Activated naive CD4-positive, alpha-beta T cell treated with anti-CD3 and anti-CD28 coated beads, Interleukin-2, amount 50 U/mL, for 24 hours (primary cell): ENCODE data around the gene FMO1.
"Not testable (repeated sequence)": the region's sequence is repeated elsewhere in the genome, so short reads cannot be mapped to it uniquely, and the experiment has no call there.

ENCODE experiments used
- H3K27ac Mint-ChIP-seq: one replicate; pipeline ENCODE4 v1.8.0; 2021; ENCODE audit warnings: mild to moderate bottlenecking, mixed read lengths
- H3K27me3 Mint-ChIP-seq: one replicate; pipeline ENCODE4 v1.8.0; 2021; ENCODE audit warnings: mixed read lengths
- H3K36me3 Mint-ChIP-seq: one replicate; pipeline ENCODE4 v1.8.0; 2021; ENCODE audit warnings: mixed read lengths
- H3K4me1 Mint-ChIP-seq: one replicate; pipeline ENCODE4 v1.8.0; 2021; ENCODE audit warnings: mixed read lengths
- H3K4me3 Mint-ChIP-seq: one replicate; pipeline ENCODE4 v1.8.0; 2021; ENCODE audit warnings: mild to moderate bottlenecking, mixed read lengths
- H3K9me3 Mint-ChIP-seq: one replicate; pipeline ENCODE4 v1.8.0; 2021; ENCODE audit warnings: mixed read lengths

The FMO1 gene

DNA sequence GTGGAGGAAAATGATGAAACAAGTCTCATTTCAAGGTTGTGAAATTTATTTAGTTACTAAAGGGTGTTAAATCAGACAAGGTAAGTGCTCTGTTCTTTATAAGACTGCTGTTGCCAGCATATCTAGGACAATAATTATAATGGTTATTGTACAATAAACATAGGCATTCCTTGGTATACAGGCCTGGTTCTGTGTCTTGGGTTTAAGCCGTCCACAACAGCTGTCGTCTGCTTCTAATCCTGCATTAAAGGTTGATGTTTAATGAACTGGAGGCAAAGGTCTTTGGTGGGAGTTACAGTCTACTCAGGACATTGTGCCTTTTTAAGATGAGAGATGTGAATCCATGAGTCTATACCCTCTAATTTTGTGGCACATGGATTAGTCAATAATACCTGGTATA is 42.3 kb downstream of the FMO1 start:
- no peaks in the 10 kb centered on the region for H3K36me3 Mint-ChIP-seq
- H3K27me3 Mint-ChIP-seq: peaks cover 10% of the 10 kb centered on the region
- no peak overlapping the region for H3K4me3 Mint-ChIP-seq
- H3K4me1 Mint-ChIP-seq: no peaks in the 10 kb centered on the region
- H3K27ac Mint-ChIP-seq: no peak overlapping the region
- H3K9me3 Mint-ChIP-seq: no peaks in the 10 kb centered on the region

DNA sequence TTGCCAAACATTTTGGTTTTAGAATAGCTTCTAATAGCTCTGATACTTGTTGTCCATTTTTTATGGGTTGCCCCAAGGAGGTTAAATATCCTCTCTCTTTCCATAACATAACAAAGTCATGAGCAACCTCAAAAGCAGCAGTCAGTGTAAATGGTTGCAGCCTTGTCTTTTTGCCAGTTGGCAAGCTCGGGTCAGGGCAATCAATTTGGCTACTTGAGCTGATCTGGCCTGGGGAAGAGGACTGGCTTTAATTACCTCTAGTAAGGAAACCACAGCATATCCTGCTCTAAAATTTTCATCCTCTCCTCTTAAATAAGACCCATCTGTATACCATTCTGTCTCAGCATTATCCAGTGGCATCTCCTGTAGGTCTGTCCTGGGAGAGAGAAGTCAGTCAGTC is 44.5 kb downstream of the FMO1 start:
- Mint-ChIP-seq H3K9me3 (peaks cover under 1% of the 10 kb centered on the region), H3K4me3 (no peak overlapping the region), H3K27me3 (peaks cover 10% of the 10 kb centered on the region), H3K27ac (no peak overlapping the region), H3K4me1 (no peaks in the 10 kb centered on the region), H3K36me3 (peaks cover under 1% of the 10 kb centered on the region)

DNA sequence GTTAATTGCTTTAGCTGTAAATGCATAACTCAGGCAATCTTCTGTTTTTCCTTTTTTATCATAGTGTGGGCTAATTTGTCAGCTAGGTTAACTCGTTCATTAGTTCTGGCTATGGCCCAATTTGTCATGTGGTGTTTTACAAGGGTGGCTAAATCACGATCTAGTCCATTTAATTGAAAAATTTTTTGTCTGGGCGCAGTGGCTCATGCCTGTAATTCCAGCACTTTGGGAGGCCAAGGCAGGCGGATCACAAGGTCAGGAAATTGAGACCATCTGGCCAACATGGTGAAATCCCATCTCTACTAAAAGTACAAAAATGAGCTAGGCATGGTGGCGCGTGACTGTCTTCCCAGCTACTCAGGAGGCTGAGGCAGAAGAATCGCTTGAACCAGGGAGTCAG is 47.1 kb downstream of the FMO1 start:
- peaks cover 16% of the 10 kb centered on the region for H3K27me3 Mint-ChIP-seq
- not testable (repeated sequence) for H3K4me1 Mint-ChIP-seq, H3K36me3 Mint-ChIP-seq, H3K4me3 Mint-ChIP-seq, H3K27ac Mint-ChIP-seq
- H3K9me3 Mint-ChIP-seq: peaks cover 17% of the 10 kb centered on the region

DNA sequence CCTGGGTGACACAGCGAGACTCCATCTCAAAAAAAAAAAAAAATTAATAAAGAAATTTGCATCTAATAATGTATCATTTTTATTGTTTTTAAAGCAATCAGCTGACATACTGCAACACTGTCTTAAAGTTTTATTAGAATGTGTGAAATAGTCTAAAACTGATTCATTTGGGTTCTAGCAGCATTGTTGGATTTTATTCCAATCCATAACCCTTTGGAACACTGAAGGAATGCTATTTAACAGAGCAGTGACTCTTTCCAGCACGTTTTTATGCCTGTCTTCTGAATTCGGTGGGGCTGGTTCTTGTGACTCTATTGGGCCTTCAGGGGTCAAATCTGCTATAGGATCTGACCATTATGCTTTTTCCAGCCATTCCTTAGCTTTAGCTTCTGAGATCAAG is 47.5 kb downstream of the FMO1 start:
- H3K27ac Mint-ChIP-seq: no peak overlapping the region
- no peaks in the 10 kb centered on the region for H3K4me1 Mint-ChIP-seq
- H3K4me3 Mint-ChIP-seq: no peak overlapping the region
- peaks cover 6% of the 10 kb centered on the region for H3K36me3 Mint-ChIP-seq
- H3K27me3 Mint-ChIP-seq: peaks cover 16% of the 10 kb centered on the region
- H3K9me3 Mint-ChIP-seq: peaks cover 17% of the 10 kb centered on the region

DNA sequence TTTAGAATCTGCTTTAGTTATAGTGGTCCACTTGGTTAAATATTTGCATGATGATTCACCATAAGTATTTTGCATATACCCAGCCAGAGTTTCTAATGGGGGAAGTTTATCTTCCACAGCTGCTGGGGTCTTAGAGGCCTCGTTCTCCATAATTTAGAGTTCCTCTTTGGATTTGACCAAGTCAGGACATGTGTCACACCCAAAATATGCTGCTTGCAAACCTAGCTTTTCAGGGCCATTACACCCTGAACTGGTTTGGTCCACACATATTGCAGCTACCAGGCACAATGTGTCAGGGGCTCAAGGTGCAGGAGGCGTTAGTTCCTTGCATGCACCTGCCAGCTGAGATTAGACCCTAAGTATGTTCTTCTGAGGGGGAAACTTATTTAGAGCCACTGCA is 48.6 kb downstream of the FMO1 start:
- H3K36me3 Mint-ChIP-seq: peaks cover 6% of the 10 kb centered on the region
- H3K27me3 Mint-ChIP-seq: peaks cover 23% of the 10 kb centered on the region
- no peak overlapping the region for H3K27ac Mint-ChIP-seq
- no peaks in the 10 kb centered on the region for H3K4me1 Mint-ChIP-seq
- H3K9me3 Mint-ChIP-seq: peaks cover 25% of the 10 kb centered on the region
- no peak overlapping the region for H3K4me3 Mint-ChIP-seq

DNA sequence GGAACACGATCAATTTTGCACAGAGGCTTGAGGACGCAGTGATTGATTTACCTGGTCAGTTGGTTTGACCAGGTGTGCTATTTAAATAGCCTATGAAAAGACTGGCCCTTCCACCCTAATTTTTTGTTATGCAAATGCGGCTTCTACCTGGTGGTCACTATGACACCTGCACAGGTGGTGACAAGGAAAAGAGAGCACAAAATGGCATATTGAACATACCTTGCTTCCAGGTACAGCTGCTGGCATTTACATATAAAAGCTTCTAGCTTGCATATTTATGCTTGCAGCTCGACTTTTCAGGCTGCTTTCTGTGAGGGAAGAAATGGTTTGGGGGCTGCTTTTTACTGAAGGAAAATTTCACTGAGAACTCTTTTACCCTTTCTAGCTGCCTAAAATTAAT is 50.4 kb downstream of the FMO1 start:
- Mint-ChIP-seq H3K9me3 (peaks cover 30% of the 10 kb centered on the region), H3K27ac (no peak overlapping the region), H3K4me3 (no peak overlapping the region), H3K36me3 (peaks cover 6% of the 10 kb centered on the region), H3K4me1 (no peaks in the 10 kb centered on the region), H3K27me3 (peaks cover 20% of the 10 kb centered on the region)

DNA sequence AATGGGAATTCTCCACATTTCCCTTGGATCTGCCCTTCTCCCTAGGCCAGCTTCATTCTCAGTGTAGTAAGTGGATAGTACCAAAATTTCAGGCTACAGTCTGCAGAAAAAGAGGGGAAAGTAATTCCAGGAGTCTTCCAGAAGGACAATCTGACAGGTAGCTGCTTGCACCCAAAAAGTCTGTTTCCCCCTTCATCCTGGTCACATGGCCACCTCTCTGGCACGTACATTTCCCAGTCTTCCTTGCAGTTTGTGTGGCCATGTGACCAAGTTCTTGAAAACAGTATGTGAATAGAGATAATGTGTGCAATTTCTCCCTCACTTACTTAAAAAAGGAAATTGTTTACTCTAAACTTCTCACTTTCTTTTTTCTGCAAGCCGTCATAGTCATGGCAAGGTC is 51.0 kb downstream of the FMO1 start:
- H3K9me3 Mint-ChIP-seq: peaks cover 30% of the 10 kb centered on the region

DNA sequence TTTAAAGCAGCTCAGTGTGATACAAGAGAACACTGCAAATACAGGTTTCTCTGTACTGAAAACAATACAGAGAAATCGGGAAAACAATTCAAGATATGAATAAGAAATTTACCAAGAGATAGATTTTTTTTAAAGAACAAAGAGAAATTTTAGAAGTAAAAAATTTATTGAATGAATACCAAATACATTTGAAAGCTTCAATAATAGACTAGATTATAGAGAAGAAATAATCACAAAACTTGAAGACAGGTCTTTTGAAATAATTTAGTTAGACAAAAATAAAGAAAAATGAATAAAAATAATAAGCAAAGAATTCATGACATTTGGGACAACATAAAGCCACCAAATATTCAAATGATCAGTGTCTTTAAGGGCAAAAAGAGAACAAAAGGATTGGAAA is 52.1 kb downstream of the FMO1 start:
- Mint-ChIP-seq H3K9me3 (peaks cover 30% of the 10 kb centered on the region), H3K27ac (no peak overlapping the region), H3K4me3 (no peak overlapping the region), H3K36me3 (peaks cover 6% of the 10 kb centered on the region), H3K27me3 (peaks cover 20% of the 10 kb centered on the region), H3K4me1 (no peaks in the 10 kb centered on the region)

More for the DNA sequence above, 51.0 kb downstream of the FMO1 start:
- Mint-ChIP-seq H3K4me1 (no peaks in the 10 kb centered on the region), H3K27me3 (peaks cover 19% of the 10 kb centered on the region), H3K4me3 (no peak overlapping the region), H3K27ac (no peak overlapping the region), H3K36me3 (peaks cover 6% of the 10 kb centered on the region)

DNA sequence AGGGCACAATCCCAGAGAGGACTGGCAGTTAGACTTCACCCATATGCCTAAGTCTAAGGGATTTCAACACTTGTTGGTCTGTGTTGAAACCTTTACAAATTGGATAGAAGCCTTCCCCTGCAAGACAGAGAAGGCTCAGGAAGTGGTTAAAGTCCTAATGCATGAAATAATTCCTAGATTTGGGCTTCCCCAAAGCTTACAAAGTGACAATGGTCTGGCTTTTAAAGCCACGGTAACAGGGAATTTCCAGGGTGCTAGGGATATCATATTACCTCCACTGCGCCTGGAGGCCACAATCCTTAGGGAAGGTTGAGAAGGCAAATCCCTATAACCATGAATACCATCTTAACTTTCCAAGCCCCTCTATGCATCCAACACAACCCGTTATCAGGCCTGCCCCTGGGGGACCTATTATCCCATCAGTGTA is 62.4 kb downstream of the FMO1 start:
- Mint-ChIP-seq H3K36me3 (no peaks in the 10 kb centered on the region), H3K9me3 (no peaks in the 10 kb centered on the region), H3K27ac (no peak overlapping the region), H3K4me3 (no peak overlapping the region), H3K4me1 (peaks cover 20% of the 10 kb centered on the region), H3K27me3 (no peaks in the 10 kb centered on the region)

DNA sequence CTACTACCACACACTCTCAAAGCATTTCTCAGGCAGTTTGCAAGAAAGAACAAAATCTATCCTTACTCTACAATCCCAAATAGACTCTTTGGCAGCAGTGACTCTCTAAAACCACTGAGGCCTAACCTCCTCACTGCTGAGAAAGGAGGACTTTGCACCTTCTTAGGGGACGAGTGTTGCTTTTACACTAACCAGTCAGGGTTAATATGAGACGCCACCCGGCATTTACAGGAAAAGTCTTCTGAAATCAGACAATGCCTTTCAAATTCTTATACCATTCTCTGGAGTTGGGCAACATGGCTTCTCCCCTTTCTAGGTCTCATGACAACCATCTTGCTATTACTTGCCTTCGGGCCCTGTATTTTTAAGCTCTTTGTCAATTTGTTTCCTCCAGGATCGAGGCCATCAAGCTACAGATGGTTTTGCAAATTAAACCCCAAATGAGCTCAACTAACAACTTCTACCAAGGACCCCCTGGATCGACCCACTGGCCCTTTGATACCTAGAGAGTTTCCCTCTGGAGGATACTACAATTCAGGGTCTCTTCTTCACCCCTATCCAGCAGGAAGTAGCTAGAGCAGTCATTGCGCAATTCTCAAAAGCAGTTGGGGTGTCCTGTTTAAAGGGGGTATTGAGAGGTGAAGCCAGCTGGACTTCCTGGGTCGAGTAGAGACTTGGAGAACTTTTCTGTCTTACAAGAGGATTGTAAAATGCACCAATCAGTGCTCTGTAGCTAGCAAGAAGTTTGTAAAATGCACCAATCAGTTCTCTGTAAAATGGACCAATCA is 63.7 kb downstream of the FMO1 start:
- Mint-ChIP-seq H3K27me3 (no peaks in the 10 kb centered on the region), H3K36me3 (no peaks in the 10 kb centered on the region), H3K4me3 (no peak overlapping the region), H3K4me1 (peaks cover 20% of the 10 kb centered on the region), H3K9me3 (no peaks in the 10 kb centered on the region), H3K27ac (no peak overlapping the region)

DNA sequence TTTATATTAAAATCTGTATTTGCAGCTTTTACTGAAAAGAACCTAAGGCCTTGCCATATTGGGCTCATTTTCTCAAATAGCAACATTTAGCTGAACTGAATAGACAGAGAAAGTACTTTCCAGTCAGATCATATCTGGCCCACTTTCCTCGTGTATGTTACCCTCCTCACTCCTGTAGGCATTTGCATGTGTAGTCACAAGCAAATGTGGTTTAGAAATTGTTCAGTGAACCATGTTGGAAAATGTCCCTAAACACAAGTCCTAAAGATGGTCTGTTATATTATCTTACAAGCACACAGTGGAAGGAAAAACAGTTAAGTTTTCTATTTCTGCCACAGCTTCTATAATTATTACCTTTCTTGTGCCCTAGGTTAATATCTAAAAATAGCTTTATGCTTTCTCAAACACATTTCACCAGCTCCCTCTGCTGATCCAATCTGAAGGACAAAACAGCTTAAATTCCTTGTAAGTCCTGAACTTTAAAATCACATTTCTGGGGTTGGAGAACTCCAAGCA is 65.1 kb downstream of the FMO1 start:
- Mint-ChIP-seq H3K36me3 (peaks cover 4% of the 10 kb centered on the region), H3K4me1 (peaks cover 20% of the 10 kb centered on the region), H3K9me3 (no peaks in the 10 kb centered on the region), H3K27me3 (no peaks in the 10 kb centered on the region), H3K27ac (peak overlapping the region; percentile 59), H3K4me3 (peak overlapping the region; percentile 81)

DNA sequence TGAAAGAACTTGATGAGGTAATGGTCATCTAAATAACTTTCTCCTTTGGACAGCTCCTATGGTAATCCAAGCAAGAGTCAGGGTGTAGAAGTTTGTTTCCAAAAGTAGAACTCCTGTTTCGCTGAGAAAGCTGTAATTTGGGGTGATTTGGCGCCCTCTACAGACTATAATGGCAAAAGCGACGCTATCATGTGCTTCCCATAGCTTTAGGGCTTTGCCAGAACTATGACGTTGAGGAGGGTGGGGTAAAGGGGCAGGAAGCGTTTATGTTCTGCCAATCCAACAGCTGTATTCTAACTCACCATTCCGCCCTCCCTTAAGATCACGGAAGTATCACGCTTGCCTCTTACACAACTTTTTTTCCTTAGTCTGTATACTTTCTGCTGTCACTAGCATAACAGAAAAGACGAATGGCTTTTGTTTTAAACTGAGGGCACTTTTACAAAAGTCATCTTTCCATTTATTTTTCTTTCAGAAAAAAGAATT is 65.6 kb downstream of the FMO1 start, which contains the start of gene FMO4:
Gene FMO4 (plus strand): TSS at position 349 of the 486 bp plus-strand sequence. CDS start 5,643 bp downstream, outside the sequence.
- H3K4me1 Mint-ChIP-seq: peaks cover 20% of the 10 kb centered on the region
- H3K27ac Mint-ChIP-seq: peak within 1 kb of the TSS; percentile 92
- H3K9me3 Mint-ChIP-seq: no peaks in the 10 kb centered on the region
- peak within 1 kb of the TSS; percentile 81 for H3K4me3 Mint-ChIP-seq
- no peaks in the 10 kb centered on the region for H3K27me3 Mint-ChIP-seq
- H3K36me3 Mint-ChIP-seq: peaks cover 6% of the 10 kb centered on the region

DNA sequence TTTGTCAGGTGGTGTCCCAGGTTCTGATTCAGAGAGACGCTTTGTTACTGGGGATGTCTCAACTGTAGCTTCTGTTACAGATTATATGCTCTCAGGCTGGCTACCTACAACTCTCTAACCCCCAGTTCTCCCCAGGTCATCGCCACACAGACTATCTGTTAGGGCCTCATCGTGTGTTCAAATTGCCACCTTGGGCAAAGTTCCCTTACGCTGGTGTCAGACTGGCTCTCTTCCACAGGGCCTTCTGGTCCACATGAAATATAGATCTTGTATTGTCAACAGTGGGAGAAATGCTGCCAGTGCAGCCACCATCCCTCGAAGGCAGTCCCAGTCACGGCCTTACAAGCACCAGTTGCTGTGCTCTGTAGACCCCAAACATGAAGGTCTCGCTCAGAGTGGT is 81.0 kb downstream of the FMO1 start:
- Mint-ChIP-seq H3K27ac (no peak overlapping the region), H3K4me3 (no peak overlapping the region), H3K4me1 (no peaks in the 10 kb centered on the region), H3K36me3 (peaks cover 9% of the 10 kb centered on the region), H3K9me3 (no peaks in the 10 kb centered on the region), H3K27me3 (no peaks in the 10 kb centered on the region)

DNA sequence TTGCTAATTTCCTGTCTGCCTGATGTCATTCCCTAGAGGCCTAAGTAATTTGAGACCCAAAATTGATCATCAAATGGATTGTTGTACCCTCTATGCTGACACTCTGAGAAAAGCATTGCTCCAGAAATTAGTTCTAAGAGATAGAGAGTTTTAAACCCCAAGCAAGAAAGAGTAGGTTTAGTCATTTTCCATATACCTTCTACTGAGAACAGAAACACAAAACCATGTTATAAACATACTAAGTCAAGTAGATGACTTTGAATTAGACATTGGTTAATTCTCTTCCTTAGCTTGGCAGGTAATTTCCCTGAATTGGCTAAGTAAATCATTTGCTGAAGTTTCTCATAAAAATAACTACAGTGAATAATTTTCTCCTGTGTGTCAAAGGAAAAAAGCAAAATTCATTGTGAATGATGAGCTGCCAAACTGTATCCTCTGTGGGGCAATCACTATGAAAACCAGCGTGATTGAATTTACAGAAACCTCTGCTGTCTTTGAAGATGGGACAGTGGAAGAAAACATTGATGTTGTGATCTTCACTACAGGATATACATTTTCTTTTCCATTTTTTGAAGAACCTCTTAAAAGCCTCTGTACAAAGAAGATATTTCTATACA is 85.8 kb downstream of the FMO1 start:
- Mint-ChIP-seq H3K36me3 (peaks cover 16% of the 10 kb centered on the region), H3K27me3 (no peaks in the 10 kb centered on the region), H3K4me3 (no peak overlapping the region), H3K27ac (peak overlapping the region; percentile 27), H3K9me3 (no peaks in the 10 kb centered on the region), H3K4me1 (no peaks in the 10 kb centered on the region)
